K562 (cell line): ENCODE data around the gene PITX2. TPM values are rescaled to one million over a fixed set of nuclear protein-coding genes. Genes with fewer than 3 reads are reported as not detected.

Source experiments
- FOXJ2 ChIP-seq: fragments of 200-800 bp; sonication (Bioruptor generic); IDR thresholded peaks from 2 replicates; pipeline ENCODE4 v1.6.1; 2016; ENCODE audit warnings: missing genetic modification characterization, missing compliant biosample characterization
- KLF6 ChIP-seq: fragments of 250-450 bp; sonication (Bioruptor Pico); IDR thresholded peaks from 2 replicates; pipeline ENCODE4 v1.4.0; 2020; ENCODE audit warnings: mild to moderate bottlenecking, moderate library complexity, borderline replicate concordance
- MGA ChIP-seq: fragments of 450-650 bp; IDR thresholded peaks from 2 replicates; pipeline ENCODE4 v1.6.1; 2016; ENCODE audit warnings: mild to moderate bottlenecking, moderate library complexity
- polyA plus RNA-seq, 8 experiments: library from polyadenylated mRNA; depleted of rRNA in 4 of 8; stranded (reverse) in 5 of 8; unstranded in 3 of 8; fragments of >200 nt; fragmentation: Nextera tagmentation in 2 of 8; fragmentation: Illumina TruSeq in 1 of 8; extraction: Ambion mirVana in 2 of 8; extraction: Trizol in 1 of 8; gene quantifications; 2 replicates each; pipeline versions ENCODE4 v1.2.1 to v1.2.3, GENCODE V29; 2011 to 2014; ENCODE audit warnings: inconsistent platforms in 1 of 8, missing spikeins in 1 of 8
- total RNA-seq, 7 experiments: library from RNA; depleted of rRNA in 6 of 7; stranded (reverse); fragments of >200 nt in 6 of 7; fragmentation: Illumina TruSeq in 2 of 7; extraction: Trizol in 2 of 7; gene quantifications; 2 replicates each; pipeline versions ENCODE4 v1.2.1 to v1.2.3, GENCODE V29; 2011 to 2021; ENCODE audit warnings: low replicate concordance in 1 of 7
- TF ChIP-seq, protein P1 (sequence below): fragments of 250-450 bp; sonication (Bioruptor Pico); IDR thresholded peaks from 2 replicates; pipeline ENCODE4 v1.9.0; 2021; ENCODE audit warnings: mild to moderate bottlenecking, inconsistent platforms

PITX2 gene
- total and polyA plus RNA-seq, 9 of the 15 experiments (the other 6 are each of a cell fraction or from before 2014, with no cell fraction given), result 0.08 TPM; not detected in 8

GRCh38 chr4:110602061-110602460 lies 20.8 kb downstream of the PITX2 start (continued):
- TF ChIP-seq MGA, result no peak
- no peak for TF ChIP-seq FOXJ2
- TF ChIP-seq, protein P1, sequence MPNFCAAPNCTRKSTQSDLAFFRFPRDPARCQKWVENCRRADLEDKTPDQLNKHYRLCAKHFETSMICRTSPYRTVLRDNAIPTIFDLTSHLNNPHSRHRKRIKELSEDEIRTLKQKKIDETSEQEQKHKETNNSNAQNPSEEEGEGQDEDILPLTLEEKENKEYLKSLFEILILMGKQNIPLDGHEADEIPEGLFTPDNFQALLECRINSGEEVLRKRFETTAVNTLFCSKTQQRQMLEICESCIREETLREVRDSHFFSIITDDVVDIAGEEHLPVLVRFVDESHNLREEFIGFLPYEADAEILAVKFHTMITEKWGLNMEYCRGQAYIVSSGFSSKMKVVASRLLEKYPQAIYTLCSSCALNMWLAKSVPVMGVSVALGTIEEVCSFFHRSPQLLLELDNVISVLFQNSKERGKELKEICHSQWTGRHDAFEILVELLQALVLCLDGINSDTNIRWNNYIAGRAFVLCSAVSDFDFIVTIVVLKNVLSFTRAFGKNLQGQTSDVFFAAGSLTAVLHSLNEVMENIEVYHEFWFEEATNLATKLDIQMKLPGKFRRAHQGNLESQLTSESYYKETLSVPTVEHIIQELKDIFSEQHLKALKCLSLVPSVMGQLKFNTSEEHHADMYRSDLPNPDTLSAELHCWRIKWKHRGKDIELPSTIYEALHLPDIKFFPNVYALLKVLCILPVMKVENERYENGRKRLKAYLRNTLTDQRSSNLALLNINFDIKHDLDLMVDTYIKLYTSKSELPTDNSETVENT, result no peak
- TF ChIP-seq KLF6 (CRISPR knock-in tag), result no peak
- TF ChIP-seq, all 486 proteins: peak for 0
